SH-SY5Y (cell line): ENCODE results near the gene PMF1.

ENCODE experiments used
- GATA2 ChIP-seq: IDR thresholded peaks from 2 replicates; pipeline ENCODE4 v1.6.1; 2011; ENCODE audit warnings: mild to moderate bottlenecking, low read depth, low read length
- GATA3 ChIP-seq: IDR thresholded peaks from 2 replicates; pipeline ENCODE4 v1.6.1; 2011; ENCODE audit warnings: low read depth, mild to moderate bottlenecking, low read length, moderate library complexity

- TF ChIP-seq GATA2 = no peak
- TF ChIP-seq GATA3 = no peak
Observed at GRCh38 chr1:156165083-156165482, 47.7 kb upstream of the PMF1 start.
